ENCODE data around the gene TXNRD1. TPM values are rescaled to one million over a fixed set of nuclear protein-coding genes. Genes with fewer than 3 reads are reported as not detected.

TXNRD1 gene
- 196 and 279 TPM in 2 replicates for total RNA-seq

GRCh38 chr12:104215638-104216297 is at the start of gene TXNRD1:
TSS of gene TXNRD1 (plus strand) at chr12:104215779. CDS start at chr12:104215803, 24 bp downstream.

DNA sequence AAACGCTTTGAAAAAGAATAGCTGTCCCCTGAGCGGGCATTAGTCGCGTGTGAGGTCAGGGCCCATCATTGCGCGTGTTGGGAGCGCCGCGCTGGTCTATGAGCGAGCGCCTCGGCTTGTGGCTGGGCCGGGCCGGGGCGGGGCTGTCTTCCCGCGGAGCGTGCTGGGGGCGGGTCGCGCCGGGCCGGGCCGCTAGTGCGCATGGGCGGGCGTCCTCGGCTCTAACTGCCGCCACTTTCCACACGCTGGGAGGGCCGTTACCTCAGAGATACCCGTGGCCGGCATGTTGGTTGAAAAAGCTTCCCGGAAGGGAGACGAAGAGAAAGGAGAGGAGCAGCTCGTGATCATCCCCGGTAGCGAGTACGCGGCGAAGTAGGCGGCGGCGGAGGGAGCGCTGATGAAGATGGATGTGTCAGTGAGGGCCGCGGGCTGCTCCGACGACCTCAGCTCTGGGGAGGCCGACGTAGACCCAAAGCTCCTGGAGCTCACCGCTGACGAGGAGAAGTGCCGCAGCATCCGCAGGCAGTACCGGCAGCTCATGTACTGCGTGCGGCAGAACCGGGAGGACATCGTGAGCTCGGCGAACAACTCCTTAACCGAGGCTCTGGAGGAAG is 88.1 kb downstream of the TXNRD1 start, which contains the start of gene EID3:
Gene EID3, plus strand, starts transcription at position 202 of the 614 bp plus-strand sequence. Its CDS starts 196 bp downstream, at position 398.

Other genes starting within 250 kb of the TXNRD1 start
- gene TDG, start 249.9 kb upstream of the TXNRD1 start, total RNA-seq = 14.2 and 19.6 TPM in 2 replicates
- 8.2 and 13.1 TPM in 2 replicates for gene GLT8D2, start 165.6 kb upstream of the TXNRD1 start, total RNA-seq
- gene HCFC2, start 151.2 kb upstream of the TXNRD1 start, total RNA-seq = 4.7 and 14.6 TPM in 2 replicates
- 14.5 and 19.4 TPM in 2 replicates for gene NFYB, start 77.6 kb upstream of the TXNRD1 start, total RNA-seq
- gene EID3, start 88.0 kb downstream of the TXNRD1 start, total RNA-seq = 1.0 and 10.1 TPM in 2 replicates
- 3.4 and 19.5 TPM in 2 replicates for gene CHST11, start 241.2 kb downstream of the TXNRD1 start, total RNA-seq

Data from epithelial cell of alveolus of lung (primary cell).